ENCODE data around the gene ZNF354B. TPM values are rescaled to one million over a fixed set of nuclear protein-coding genes. Genes with fewer than 3 reads are reported as not detected.

ZNF354B gene
- total RNA-seq (10 to 100 TPM; 12.6 to 26.2 (median 19.9) TPM), polyA plus RNA-seq (10 to 100 TPM in 2 of 3 donors, 1 to 10 TPM in 1; 9.0 to 12.2 (median 11.2) TPM)
- long read RNA-seq, donor 1, partial matches to known transcripts: 0 of 6 reads
- long read RNA-seq, donor 1, other reads (novel, unspliced or antisense): 0 of 6 reads
- long read RNA-seq, donor 2, transcript ZNF354B-201 (5 exons, 2,802 nt): major isoform, 5 of 5 reads
- long read RNA-seq, donor 2, partial matches to known transcripts: 0 of 5 reads
- long read RNA-seq, donor 2, other reads (novel, unspliced or antisense): 0 of 5 reads

DNA sequence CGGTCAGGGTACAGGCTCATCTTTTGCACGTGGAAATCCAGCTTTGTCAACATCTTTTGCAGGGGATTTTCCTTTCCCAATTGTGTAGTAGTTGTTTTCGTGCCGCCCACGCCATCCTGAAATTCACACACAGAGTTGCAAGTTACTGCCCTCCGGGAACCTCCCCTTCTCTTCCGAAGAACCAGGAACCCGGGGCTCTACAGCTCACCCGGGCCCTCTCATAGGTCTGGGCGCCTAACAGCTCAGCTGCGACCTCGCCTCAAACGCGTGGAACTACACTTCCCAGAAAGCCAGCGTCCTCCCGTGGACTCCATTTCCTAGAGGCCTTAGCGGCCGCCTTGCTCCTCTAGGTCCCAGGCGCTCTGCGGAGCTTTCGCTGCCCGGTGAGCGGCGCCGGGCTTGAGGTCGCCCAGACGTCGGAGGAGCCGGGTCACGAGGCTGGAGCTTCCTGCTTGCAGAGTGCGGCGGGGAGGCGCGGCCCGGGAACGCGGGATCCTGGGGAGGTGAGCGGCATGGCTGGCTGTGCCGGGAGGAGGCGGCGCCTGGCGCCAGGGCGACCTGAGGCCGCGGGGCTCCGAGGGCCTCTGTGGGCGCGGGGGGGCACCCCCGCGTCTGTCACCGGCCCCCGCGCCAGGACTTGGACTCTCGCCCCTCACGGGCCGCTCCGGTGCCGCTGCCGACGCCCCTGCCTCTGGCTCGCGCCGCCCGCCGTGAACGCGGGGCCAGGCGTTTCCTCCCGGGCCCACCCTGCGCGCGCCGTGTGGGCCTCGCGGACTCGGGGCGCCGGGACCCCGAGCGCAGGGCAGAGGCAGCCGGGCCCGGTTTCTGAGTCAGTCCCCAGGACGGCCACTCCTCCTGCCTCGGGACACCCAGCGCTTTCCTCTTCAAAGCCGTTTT is at the start of gene ZNF354B:
TSS of gene ZNF354B (plus strand) at position 329 of the 897 bp plus-strand sequence. CDS start 1,095 bp downstream, outside the sequence.
- intact Hi-C loops (cut with DNase I; ENCODE audit: low total_unique reads): loop anchor here (10.0 kb wide), 1 partner anchor 125 kb away; the partner anchor contains the start of gene ZNF354A
- Histone ChIP-seq H3K27me3 (replicated peaks in 1 of 7) (peaks cover 0 to 8% (median 0%) of the 10 kb centered on the region in 7 donors), H3K4me3 (peak within 1 kb of the TSS; percentile 86 to 98 (median 92)), H3K36me3 (peaks cover 0 to 26% (median 6%) of the 10 kb centered on the region in 6 donors), H3K9me3 (no peaks in the 10 kb centered on the region), H3K27ac (peak within 1 kb of the TSS; percentile 68 to 88 (median 85)), H3K4me1 (peaks cover 0 to 37% (median 21%) of the 10 kb centered on the region in 6 donors)
- TF ChIP-seq, protein P1, sequence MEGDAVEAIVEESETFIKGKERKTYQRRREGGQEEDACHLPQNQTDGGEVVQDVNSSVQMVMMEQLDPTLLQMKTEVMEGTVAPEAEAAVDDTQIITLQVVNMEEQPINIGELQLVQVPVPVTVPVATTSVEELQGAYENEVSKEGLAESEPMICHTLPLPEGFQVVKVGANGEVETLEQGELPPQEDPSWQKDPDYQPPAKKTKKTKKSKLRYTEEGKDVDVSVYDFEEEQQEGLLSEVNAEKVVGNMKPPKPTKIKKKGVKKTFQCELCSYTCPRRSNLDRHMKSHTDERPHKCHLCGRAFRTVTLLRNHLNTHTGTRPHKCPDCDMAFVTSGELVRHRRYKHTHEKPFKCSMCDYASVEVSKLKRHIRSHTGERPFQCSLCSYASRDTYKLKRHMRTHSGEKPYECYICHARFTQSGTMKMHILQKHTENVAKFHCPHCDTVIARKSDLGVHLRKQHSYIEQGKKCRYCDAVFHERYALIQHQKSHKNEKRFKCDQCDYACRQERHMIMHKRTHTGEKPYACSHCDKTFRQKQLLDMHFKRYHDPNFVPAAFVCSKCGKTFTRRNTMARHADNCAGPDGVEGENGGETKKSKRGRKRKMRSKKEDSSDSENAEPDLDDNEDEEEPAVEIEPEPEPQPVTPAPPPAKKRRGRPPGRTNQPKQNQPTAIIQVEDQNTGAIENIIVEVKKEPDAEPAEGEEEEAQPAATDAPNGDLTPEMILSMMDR (IDR thresholded peaks at IDR 0.05 in 8 of 11, conservative IDR thresholded peaks at IDR 0.05 in 3 of 11): peak in 7 of 11 experiments; percentile 15 to 50 (median 26)
- TF ChIP-seq POLR2A (IDR thresholded peaks at IDR 0.05): peak in 1 of 3 donors; percentile 14
- peak; percentile 91 to 94 (median 93) for TF ChIP-seq POLR2AphosphoS5 (IDR thresholded peaks at IDR 0.05)
- DNase-seq: peak; percentile 96
- WGBS, 5 donors: 1 to 2% (median 1%) methylated on average over 43 to 86 of the region's 86 CpGs

DNA sequence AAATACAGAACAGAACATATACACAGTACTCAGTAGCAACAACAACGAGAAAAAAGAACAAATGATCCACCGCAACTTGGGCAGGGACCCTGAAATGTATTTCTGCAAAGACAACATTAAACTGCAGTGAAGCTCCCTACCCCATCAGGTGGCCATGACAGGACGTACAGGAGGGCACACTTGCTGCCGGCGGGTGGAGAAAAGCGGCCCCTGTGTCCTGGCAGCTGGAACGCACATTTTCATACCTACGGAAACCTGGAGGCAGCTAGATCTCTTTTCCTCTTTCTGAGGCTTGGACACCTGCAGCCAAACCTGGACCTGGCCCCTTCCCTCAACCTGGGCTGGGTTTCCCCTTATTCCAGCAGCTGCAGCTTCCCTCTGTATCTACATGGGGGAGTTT is 42.2 kb upstream of the ZNF354B start:
- Histone ChIP-seq H3K27me3 (replicated peaks in 1 of 7) (peaks cover 0 to 2% (median 0%) of the 10 kb centered on the region in 7 donors), H3K9me3 (no peaks in the 10 kb centered on the region), H3K36me3 (no peaks in the 10 kb centered on the region), H3K4me1 (no peaks in the 10 kb centered on the region), H3K4me3 (no peak overlapping the region), H3K27ac (no peak overlapping the region)
- TF ChIP-seq, protein P1 (IDR thresholded peaks at IDR 0.05 in 8 of 11, conservative IDR thresholded peaks at IDR 0.05 in 3 of 11): no peak
- no peak for TF ChIP-seq POLR2AphosphoS5 (IDR thresholded peaks at IDR 0.05)
- no peak for TF ChIP-seq POLR2A (IDR thresholded peaks at IDR 0.05)
- intact Hi-C loops (cut with DNase I; ENCODE audit: low total_unique reads): no loop called here
- 87 to 92% (median 90%) methylated on average over 6 to 8 of the region's 8 CpGs for WGBS, 5 donors
- DNase-seq: no peak

DNA sequence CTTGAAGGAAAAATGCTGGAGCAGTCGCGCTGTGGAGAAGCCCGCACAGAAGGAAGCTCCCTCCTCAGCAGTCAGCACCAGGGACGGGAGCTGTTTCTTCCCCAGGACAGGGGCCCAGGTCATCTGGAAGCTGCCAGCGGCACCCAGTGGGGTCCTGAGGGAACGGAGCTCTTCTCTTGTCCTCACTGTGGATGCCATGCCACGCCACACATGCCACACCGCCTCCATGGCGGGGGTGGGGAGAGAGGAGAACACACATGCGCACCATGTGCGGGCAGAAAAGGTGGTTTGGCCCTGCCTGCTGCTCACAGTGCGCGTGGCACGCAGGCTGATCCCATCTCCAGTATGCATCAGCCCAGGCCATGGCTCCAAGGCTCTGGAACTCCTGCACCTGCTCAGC is 41.7 kb upstream of the ZNF354B start:
- H3K4me3 ChIP-seq: no peak overlapping the region
- H3K4me1 ChIP-seq: no peaks in the 10 kb centered on the region
- TF ChIP-seq, protein P1 (IDR thresholded peaks at IDR 0.05 in 8 of 11, conservative IDR thresholded peaks at IDR 0.05 in 3 of 11): no peak
- TF ChIP-seq POLR2AphosphoS5 (IDR thresholded peaks at IDR 0.05) (no peak), POLR2A (IDR thresholded peaks at IDR 0.05) (no peak)
- no peak for DNase-seq
- no peaks in the 10 kb centered on the region for H3K36me3 ChIP-seq
- H3K27ac ChIP-seq: no peak overlapping the region
- no peaks in the 10 kb centered on the region for H3K9me3 ChIP-seq
- intact Hi-C loops (cut with DNase I; ENCODE audit: low total_unique reads): no loop called here
- no peaks in the 10 kb centered on the region for H3K27me3 ChIP-seq (replicated peaks in 1 of 7)
- WGBS, 5 donors: 84 to 91% (median 89%) methylated on average over 12 to 14 of the region's 14 CpGs
